Jurkat, Clone E6-1 (cell line): ENCODE results near the gene CXorf38. TPM values are rescaled to one million over a fixed set of nuclear protein-coding genes. Genes with fewer than 3 reads are reported as not detected.

Experiments used
- DNase-seq: peaks from one replicate; pipeline ENCODE4 v3.0.0-alpha.2; 2011; ENCODE audit warnings: low read depth, low spot score
- H3K4me3 ChIP-seq: 2 replicates; pipeline ENCODE4 v1.5.1; 2011; ENCODE audit warnings: mild to moderate bottlenecking, low read length, control low read depth, moderate library complexity
- polyA plus RNA-seq: library from polyadenylated mRNA; unstranded; fragments of >200 nt; gene quantifications from one replicate; pipeline ENCODE4 v1.2.1, GENCODE V29; 2012; ENCODE audit warnings: missing spikeins; ENCODE audit not compliant: insufficient read length, insufficient read depth

Gene CXorf38, protein sequence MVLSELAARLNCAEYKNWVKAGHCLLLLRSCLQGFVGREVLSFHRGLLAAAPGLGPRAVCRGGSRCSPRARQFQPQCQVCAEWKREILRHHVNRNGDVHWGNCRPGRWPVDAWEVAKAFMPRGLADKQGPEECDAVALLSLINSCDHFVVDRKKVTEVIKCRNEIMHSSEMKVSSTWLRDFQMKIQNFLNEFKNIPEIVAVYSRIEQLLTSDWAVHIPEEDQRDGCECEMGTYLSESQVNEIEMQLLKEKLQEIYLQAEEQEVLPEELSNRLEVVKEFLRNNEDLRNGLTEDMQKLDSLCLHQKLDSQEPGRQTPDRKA
- 13.3 TPM for polyA plus RNA-seq

DNA sequence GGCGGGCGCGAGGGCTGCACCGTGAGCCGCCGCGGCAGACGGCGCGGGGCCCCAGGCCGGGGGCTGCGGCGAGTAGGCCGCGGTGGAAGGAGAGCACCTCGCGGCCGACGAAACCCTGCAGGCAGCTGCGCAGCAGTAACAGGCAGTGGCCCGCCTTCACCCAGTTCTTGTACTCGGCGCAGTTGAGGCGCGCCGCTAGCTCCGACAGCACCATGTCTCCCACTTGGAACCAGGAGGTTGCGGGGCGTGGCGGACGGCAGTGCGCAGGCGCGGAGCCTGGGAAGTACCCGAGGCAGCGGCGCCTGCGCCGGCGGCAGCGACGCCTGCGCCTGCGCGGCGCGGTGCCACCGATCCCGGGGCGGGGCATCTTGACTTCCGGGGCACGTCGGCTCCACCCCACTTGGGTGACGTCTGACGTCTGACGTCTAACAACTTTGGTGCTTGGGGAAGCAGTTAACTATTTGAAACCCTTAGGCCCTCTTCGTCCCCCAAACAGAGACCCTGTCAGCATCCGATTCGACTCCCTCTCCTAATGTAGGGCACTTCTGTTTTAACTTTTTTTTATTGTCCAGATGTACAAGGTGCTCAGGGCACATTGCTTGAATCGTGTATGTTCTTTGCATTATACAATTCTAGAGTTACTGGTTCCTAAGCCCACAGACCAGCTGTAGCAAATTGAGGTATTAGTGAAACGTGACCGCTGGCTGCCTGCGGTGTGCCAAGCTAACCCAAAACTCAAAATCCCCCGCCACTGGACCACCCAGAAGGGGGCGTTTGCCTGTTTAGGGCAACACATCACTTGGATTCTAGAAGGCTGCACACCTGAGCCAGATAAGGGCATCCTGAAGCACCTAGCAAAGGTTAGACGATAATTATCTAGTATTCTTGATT is at the start of gene CXorf38:
Gene CXorf38 (minus strand): TSS at position 255 of the 891 bp plus-strand sequence. CDS start 41 bp downstream, at position 214.
- peak; percentile 76 for DNase-seq
- H3K4me3 ChIP-seq: peak within 1 kb of the TSS; percentile 54

DNA sequence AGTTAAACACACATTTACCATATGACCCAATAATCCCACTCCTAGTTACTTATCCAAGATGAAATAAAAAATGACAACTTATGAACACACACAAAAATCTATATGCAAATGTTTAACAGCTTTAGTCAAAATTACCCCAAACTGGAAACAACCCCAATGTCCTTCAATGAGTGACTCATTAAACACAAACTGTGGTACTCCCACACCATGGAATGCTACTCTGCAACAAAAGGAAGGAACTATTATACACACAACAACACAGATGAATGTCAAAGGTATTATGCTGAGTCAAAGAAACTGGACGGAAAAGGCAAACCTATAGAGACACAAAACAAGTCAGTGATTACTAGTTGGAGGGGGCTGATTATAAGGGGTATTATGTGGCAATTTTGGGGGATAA is 47.4 kb upstream of the CXorf38 start:
- DNase-seq: no peak
- no peak overlapping the region for H3K4me3 ChIP-seq

DNA sequence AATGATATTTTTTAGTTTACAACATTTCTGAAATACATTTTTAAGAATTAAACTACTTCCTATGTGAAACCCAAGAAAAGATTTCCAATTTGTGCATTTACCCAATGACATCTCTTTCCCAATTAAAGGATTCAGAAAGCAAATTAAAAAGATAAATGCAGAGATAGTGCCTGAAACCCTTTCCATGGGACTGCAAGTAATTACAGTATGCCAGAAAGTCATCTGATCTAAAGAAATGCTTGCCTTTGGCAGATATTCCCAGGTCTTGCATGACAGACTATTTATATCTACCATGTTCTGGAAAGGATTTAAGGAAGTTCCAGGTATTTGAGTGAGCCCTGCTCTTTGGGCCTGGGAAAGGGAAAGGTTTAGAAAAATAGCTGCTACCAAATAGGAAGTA is 41.6 kb upstream of the CXorf38 start:
- H3K4me3 ChIP-seq: no peak overlapping the region

DNA sequence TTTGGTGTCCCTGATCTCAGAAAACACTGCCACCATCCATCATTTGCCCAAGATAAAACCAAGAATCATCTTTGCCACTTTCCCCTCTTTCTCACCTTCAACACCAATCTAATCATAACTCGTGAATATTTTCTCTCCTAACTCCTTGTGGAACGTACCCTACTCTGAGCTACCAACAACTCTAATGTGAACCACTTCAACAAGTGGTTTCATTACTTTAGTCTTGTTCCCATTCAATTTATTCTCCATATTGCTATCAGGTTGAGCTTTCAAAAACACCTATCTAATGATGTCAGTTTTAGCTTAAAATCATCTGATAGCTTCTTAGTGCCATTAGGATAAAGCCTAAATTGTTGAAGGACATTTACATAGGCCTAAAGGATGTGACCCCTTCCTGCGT is 39.8 kb upstream of the CXorf38 start:
- no peak overlapping the region for H3K4me3 ChIP-seq
- DNase-seq: no peak

More for the DNA sequence above, 41.6 kb upstream of the CXorf38 start:
- no peak for DNase-seq

DNA sequence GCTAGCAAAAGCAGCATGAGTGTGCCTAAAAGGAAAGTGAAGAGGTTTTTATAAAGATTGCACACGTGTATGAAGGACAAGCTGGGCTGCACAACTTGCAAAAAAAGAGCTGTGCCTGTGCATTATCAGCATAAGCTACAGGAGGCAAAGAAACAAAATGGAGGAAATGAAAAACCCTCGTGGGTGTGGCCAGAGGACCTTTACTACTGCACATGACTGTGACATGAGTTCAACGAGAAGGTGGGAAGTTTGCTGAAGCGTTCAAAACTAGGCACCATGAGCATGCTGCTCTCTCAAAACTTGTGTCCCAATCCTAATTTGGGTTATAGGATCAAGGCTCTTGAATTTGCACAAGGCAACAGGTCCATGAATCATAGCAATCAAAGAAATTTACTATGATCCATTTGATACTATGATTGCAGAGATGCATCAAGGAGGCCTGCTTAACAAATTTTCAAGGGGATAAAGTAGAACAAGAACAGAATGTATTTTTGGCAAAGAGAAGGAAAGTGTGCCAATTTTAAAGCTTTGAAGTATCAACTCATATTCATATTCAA is 38.1 kb upstream of the CXorf38 start:
- DNase-seq: no peak

DNA sequence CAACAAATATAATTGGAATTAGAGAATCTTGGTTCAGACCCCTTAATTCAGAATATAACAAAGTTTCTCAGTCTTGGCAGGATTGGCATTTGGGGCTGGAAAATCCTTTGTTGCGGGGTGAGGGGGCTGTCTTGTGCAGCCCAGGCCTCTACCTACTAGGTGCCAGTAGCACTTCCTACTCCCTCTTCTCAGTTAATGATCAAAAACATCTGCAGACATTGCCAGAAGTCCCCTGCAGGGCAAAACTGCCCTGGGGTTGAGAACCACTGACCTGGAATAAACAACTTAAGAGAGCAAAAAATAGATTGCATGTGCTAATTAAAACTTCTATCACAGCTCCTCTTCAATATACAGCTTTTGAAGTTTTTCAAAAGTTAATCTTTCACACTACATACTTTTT is 36.7 kb upstream of the CXorf38 start:
- H3K4me3 ChIP-seq: no peak overlapping the region
- DNase-seq: no peak

More for the DNA sequence above, 38.1 kb upstream of the CXorf38 start:
- no peak overlapping the region for H3K4me3 ChIP-seq

DNA sequence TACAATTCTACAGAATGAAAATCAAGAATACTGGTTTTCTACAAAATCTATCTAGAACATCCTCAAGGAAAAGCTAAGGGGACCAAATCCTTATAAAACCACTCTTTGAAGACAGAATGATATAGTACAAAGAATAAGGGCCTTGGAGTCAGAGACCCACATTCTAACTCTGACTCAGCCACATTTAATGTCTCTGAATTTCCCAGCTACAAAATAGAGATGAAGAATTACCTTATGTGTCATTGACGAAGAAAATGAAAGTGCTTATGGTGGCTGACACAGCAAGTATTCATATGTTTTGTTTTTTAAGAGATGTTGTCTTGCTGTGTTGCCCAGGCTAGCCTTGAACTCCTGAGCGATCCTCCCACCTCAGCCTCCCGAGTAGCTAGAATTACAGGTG is 35.9 kb upstream of the CXorf38 start:
- no peak for DNase-seq
- no peak overlapping the region for H3K4me3 ChIP-seq

DNA sequence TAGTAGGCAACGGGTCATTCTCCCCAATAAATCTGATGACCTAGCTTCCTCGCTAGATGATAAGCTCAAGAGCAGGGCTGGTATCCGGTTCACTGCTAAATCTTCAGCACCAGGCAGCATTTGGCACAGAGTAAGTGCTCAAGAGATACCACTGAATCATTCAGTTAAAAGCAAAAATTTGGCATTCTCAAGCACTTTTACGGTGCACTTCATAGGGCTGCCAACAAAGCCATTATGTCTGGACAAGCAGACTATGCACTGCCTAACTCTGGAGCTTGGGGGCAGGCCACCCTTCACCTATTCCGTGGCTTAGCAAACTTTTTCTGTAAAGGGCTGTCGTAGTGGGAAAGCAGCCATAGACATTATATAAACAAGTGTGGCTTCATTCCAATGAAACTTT is 23.8 kb upstream of the CXorf38 start:
- H3K4me3 ChIP-seq: no peak overlapping the region
- no peak for DNase-seq

DNA sequence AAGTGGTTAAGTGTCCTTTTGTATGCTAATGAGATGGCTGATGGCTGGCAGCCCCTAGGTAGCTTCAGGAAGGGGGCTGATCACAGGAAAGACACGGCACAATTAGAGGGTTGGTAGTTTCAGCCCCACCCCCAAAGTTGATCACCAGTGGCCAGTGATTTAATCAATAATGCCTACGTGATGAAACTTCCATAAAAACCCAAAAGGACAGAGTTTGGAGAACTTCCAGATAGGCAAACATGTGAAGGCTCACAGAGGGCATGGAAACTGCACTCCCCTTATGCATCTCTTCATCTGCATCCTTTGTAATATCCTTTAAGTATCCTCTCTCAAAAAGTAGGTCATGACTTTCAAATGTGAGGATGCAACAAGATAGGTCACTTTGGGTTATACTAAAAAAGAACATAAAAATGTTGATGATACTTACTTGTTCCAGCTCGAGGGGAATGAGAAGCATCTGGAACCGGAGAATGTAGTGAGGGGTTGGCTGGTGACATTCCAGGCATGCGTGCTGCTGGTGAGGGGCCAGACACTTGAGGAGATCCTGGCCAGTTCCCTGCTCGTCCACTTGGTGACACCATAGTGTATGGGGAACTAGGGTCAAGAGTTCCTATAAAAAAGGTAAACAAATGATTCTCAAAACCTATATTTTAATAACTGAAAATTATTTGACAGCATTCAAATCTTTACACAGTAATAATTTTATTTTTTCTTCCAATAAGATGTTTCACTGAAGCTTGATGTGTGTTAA is 16.7 kb upstream of the CXorf38 start:
- no peak for DNase-seq
- no peak overlapping the region for H3K4me3 ChIP-seq

DNA sequence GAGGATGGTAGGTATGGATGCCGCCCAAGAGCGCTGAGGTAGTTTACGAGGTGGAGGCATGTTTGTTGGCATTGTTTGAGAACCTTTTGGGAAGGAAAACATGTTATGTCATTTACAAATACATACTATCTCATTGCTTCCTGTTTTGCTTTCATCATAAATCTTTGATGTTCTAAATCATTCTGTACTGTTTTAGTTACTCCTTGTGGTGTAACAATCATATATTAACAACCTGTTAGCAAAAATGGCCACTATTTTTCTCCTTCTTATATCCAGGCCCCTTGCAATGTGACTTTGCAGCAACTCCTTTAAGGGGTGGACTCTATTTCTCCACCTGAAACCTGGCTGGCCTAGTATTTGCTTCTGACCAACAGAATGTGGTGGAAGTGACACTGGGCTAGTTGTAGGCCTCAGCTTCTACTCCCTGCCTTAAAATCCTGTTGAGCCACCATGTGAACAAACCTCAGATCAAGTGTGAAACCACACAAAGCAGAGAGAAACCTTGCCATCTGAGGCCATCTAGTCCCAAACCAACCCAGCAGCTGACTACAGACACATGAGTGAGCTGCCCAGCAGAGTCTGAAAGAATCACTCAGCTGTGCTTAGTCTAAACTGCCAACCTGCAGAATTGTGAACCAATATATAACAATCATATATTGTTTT is 15.8 kb upstream of the CXorf38 start:
- H3K4me3 ChIP-seq: no peak overlapping the region
- DNase-seq: no peak

DNA sequence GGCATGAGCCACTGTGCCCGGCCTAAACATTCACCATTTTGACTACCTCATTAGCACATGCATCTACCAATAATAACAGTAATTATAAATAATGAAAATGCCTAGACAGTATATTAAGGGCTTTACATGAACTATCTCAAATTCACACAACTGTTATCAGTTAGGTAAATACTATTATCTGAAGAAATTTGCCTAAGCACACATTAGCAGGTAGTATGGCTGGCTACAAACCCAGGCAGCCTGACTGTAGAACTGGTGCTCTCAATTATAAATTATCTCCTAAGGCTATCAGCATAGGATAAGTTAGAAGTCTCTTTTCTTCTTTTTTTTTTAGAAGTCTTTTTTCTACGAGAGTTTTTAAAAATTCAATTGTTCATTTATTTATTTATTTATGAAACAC is 14.1 kb upstream of the CXorf38 start:
- no peak for DNase-seq
- H3K4me3 ChIP-seq: no peak overlapping the region

DNA sequence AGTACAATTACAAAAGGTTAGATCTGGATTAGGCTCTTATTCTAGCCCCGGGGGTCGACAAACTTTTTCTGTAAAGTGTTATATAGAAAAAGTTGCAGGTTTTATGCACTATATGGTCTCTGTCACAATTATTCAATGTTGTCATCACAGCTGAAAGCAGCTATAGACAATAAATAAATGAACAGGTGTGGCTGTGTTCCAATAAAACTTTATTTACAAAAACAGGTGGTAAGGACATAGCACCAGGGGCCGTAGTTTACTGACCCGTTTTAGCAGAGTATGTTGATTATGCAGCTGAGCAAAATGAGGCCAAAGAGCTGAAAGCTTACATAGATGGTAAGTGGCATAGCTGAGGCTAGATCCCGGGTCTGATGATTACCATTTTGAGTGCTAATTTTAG is 13.0 kb upstream of the CXorf38 start:
- H3K4me3 ChIP-seq: no peak overlapping the region
- DNase-seq: no peak

DNA sequence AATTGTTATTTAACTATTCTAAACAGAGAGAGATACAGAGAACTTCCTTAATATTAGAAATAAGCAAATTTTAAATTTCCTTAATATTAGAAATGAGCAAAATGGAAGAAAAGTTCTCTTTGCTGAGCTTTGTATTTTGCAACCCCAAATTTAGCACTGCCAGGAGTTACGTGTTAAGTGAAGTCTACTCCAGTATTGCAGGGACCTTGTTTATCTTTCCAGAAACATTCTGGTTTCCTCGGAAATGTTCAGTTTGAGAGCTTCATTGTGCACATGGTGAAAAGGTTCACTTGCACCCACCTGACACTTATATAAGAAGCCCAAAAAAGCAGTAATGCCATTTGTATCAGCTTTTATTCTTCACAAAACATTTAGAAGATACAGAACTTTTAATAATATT is 6.2 kb upstream of the CXorf38 start:
- no peak for DNase-seq
- no peak overlapping the region for H3K4me3 ChIP-seq

DNA sequence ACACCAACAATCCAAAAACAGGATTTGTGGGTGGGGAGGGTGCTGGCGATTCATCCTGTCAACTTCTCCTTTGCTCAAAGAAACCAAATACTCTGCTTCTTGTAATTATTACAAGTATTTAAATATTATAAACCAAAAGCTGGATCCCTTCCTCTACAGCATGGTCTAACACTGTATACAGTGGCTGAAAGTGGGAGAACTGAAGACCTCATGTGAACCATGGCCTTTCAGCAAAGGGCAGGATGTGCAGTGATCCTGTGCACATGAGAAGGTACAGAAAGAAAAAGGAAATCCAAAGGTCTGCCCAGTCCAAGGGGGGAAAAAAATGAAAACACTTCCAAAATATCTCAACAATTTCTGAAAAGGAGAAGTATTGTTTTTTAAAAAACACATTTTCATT is 5.3 kb upstream of the CXorf38 start:
- no peak for DNase-seq
- no peak overlapping the region for H3K4me3 ChIP-seq

DNA sequence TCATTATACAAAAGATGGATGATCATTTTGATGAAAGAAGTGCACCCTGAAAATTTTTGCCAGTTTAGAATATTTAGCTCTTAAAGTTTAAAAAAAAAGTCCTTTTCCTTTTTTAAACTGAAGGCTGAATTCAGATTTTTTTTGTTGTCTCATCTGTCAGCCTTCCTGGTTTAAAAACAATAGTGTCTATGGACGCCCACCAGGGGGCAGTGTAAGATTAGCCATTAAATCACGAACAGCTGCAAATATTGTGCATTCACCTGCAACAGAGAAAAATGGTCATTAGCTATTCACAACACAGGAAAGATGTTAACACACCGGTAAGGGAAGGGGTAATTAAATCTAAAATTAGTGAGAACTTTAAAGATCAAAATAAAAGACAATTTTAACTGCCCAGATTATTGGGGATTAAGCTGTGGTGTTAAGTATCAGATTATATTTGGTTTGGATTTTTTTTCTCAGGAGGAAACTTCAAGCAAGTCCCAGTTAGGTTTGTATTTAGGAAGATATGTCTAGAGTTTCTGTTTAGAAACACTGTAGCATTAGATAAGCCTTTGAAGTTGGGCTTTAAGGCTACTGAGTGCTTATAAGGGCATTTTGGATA is 4.4 kb upstream of the CXorf38 start:
- DNase-seq: peak; percentile 50
- no peak overlapping the region for H3K4me3 ChIP-seq

DNA sequence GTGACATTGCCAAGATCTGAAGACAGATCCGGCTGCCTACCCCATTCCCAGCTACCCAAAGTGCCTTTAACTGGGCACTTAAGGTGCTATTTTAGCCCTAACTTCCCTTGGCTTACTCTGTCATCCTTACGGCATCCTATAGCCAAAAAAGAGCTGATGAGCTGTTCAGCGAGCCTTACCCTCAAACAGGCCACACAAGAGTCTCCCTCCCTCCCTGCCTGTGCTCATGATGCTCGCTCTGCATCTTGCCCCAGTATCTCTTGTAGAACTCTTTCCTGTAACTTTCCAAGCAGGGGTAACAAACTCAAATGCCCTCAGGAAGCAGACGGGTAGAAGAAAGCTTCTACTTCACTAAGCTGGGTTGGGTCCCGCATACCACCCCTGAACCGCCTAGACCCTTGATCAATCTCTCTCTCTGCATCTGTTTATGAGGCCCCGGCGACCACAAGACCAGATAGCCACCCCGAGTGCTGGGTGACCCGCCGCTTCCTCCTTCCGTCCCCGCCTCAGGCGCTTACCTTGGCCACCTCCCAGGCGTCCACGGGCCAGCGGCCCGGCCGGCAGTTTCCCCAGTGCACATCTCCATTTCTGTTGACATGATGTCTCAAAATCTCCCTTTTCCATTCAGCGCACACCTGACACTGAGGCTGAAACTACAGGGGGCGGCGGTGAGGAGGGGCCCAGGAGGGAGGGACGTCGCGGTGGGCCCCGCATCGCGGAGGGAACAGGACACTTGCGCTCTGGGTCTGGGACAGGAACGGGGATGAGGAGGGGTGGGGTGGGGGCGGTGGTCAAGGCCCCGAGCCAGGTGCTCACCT is 663 bp downstream of the CXorf38 start:
- H3K4me3 ChIP-seq: peak overlapping the region; percentile 54
- DNase-seq: no peak

DNA sequence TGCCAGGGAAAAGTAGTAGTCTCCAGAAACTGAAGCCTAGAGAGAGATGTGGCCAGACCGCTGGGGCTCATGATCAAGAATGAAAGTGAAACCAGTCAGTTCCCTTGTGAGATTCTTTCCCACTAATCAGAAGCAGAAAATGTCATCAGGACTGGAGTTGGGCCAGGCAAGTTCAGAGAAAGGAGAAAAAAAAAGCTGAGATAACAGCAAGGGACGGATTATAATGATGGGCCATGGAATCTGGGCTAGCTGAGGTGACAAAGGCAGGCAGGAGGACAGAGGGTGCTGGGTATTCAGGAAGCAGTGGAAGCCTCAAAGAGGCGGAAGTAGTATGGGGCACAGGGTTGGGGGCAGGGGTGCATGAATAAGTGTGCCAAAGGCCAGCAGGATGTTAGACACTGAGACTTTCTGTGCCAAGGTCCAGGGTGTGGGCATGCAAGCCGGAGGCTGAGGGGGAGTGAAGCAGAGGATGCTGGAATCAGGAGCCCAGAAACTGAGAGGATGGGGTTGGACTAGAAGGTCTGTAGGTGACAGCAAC is 2.5 kb downstream of the CXorf38 start:
- DNase-seq: peak; percentile 39
- H3K4me3 ChIP-seq: peak overlapping the region; percentile 58
